ENCODE measurements around the gene TAS2R39.

DNA sequence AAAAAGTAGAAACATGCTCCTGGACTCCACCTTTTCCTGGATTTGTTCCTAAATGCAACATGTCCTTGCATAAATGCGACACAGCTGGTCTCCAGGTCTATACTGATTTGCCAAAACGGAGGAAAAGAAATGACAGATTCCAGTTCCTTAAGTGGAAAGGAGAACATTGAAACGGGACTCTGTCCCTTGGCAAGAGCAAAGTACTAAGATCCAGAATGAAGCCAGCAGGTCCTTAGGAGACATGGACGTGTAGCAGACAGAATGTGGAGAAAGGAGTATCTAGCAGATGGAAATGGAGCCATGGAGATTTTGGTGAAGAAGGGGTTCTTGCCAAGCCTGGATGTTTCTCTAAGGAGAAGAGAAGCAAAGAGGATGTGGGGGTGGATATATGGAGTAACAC lies 35.2 kb upstream of the TAS2R39 start:
- TF ChIP-seq, protein P1, sequence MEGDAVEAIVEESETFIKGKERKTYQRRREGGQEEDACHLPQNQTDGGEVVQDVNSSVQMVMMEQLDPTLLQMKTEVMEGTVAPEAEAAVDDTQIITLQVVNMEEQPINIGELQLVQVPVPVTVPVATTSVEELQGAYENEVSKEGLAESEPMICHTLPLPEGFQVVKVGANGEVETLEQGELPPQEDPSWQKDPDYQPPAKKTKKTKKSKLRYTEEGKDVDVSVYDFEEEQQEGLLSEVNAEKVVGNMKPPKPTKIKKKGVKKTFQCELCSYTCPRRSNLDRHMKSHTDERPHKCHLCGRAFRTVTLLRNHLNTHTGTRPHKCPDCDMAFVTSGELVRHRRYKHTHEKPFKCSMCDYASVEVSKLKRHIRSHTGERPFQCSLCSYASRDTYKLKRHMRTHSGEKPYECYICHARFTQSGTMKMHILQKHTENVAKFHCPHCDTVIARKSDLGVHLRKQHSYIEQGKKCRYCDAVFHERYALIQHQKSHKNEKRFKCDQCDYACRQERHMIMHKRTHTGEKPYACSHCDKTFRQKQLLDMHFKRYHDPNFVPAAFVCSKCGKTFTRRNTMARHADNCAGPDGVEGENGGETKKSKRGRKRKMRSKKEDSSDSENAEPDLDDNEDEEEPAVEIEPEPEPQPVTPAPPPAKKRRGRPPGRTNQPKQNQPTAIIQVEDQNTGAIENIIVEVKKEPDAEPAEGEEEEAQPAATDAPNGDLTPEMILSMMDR (IDR thresholded peaks at IDR 0.05) = no peak
- no peak for TF ChIP-seq POLR2A (IDR thresholded peaks at IDR 0.05)
